AG09309 (cell line): ENCODE results near the gene MCAM.

Experiments
- DNase-seq: peaks from one replicate; pipeline ENCODE4 v3.0.0-alpha.2; 2010; ENCODE audit warnings: low read depth
- H3K4me3 ChIP-seq: 2 replicates; pipeline ENCODE4 v1.5.1; 2011; ENCODE audit warnings: mild to moderate bottlenecking, low read depth, low read length, moderate library complexity; ENCODE audit not compliant: control insufficient read depth
- TF ChIP-seq, protein P1 (sequence below): IDR thresholded peaks from 2 replicates; pipeline ENCODE4 v1.5.1; 2011; ENCODE audit warnings: mild to moderate bottlenecking, low read depth, low read length, inconsistent platforms; ENCODE audit not compliant: insufficient read depth, control insufficient read depth; ENCODE audit errors: missing control alignments

The MCAM gene

DNA sequence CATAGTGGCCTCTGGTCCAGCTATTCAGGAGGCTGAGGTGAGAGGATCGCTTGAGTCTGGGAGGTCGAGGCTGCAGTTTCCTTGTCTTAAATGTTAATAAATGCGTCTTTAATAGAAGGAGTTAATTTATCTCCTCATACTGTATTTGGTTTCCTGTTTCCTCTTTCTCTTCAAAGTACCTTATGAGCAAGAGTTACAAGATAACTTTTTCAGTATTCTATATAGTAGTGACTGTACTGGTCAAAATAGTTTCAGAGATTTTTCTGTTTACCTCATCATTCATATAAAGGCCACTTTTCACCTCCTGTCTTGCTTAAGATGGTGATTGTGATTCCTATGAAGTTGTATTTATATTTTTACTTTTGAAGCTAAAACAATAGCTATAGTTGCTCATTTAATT, 50.9 kb downstream of the MCAM start:
- H3K4me3 ChIP-seq: no peak overlapping the region

DNA sequence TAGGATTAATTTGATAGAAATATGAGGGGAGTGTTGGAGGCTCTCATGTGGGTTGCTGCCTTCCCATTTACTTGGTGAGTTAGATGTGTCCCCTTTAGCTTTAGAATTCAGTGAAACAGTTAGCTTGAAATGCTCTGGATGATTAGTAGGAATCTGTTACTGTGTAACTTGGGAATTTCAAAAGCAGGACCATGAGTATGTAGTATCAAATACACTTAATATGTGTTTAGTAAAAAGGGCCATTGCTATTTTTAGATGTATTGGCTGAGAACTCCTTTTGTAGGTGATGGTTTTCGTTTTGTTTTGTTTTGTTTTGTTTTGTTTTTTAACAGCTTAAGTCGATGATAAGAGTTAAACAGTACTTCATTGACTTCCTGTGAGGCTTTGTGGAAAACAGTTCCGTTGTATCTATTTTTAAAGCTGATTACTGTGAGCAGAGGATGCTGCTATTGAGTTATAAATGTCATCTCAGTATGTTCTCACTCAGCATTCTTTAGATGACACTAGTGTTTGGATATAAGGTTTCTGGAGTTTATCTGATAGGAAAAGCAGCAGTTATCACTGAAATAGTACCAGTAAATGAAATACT, 53.5 kb downstream of the MCAM start:
- H3K4me3 ChIP-seq: no peak overlapping the region
- DNase-seq: no peak
- TF ChIP-seq, protein P1, sequence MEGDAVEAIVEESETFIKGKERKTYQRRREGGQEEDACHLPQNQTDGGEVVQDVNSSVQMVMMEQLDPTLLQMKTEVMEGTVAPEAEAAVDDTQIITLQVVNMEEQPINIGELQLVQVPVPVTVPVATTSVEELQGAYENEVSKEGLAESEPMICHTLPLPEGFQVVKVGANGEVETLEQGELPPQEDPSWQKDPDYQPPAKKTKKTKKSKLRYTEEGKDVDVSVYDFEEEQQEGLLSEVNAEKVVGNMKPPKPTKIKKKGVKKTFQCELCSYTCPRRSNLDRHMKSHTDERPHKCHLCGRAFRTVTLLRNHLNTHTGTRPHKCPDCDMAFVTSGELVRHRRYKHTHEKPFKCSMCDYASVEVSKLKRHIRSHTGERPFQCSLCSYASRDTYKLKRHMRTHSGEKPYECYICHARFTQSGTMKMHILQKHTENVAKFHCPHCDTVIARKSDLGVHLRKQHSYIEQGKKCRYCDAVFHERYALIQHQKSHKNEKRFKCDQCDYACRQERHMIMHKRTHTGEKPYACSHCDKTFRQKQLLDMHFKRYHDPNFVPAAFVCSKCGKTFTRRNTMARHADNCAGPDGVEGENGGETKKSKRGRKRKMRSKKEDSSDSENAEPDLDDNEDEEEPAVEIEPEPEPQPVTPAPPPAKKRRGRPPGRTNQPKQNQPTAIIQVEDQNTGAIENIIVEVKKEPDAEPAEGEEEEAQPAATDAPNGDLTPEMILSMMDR: no peak

More for the DNA sequence above, 50.9 kb downstream of the MCAM start:
- TF ChIP-seq, protein P1: no peak
- DNase-seq: no peak

DNA sequence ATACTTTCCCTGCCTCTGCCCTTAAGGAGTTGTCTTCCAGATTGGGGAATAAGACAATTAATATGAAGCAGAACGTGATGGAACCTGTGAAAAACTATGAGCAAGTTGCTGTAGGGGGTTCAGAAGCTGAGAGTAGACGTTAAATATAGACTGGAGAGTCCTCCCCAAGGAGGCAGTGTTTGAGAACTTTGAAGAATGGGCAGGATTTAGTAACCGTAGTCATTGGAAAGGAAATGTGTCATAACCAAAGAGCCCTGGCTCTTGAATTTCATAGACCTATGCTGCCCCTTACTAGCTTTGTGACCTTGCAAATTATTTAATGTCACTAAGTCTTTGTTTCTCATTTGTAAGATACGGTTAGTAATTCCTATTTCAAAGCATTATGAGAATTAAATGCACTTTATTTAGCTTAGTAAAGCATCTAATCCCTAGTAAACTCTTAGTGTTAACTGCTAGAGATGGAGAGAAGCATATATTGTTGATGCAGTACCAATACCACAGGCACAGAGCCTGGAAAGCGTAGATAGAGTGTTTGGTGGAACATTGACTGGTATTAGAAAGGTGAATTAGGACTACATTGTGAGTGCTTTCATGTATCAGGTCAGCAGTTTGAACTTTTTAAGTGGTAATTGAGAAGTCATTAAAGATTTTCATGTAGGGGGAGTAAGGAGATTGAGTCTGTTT, 54.1 kb downstream of the MCAM start:
- DNase-seq: no peak
- H3K4me3 ChIP-seq: no peak overlapping the region
- TF ChIP-seq, protein P1: no peak

DNA sequence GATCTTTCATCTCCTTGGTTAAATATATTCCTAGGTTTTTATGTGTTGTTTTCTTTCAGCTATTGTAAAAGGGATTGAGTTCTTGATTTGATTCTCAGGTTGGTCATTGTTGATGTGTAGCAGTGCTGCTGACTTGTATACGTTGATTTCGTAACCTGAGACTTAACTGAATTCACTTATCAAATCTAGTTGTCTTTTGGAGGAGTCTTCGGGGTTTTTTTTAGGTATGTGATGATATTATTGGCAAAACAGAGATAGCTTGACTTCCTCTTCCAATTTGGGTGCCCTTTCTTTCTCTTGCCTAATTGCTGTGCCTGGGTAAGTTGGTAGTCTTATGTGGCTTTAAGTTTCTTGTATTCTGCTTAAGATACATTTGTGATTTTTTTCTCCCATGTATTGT, 57.9 kb downstream of the MCAM start:
- TF ChIP-seq, protein P1: no peak
- DNase-seq: no peak
- H3K4me3 ChIP-seq: no peak overlapping the region
